H1 (cell line): Measurements from ENCODE around the gene GINS2. TPM values are rescaled to one million over a fixed set of nuclear protein-coding genes. Genes with fewer than 3 reads are reported as not detected.

Experiments
- CTCF ChIA-PET: fragments of 300-600 bp; sonication (Branson Sonifier 250); formaldehyde crosslinking; loops from one replicate; lab custom pipeline; 2021; ENCODE audit not compliant: partially characterized antibody; lab: Charles Lee
- POLR2A ChIA-PET: fragments of 300-600 bp; sonication (Branson Sonifier 250); formaldehyde crosslinking; loops from one replicate; lab custom pipeline; 2021; ENCODE audit warnings: inconsistent platforms; ENCODE audit not compliant: partially characterized antibody; lab: Charles Lee
- DNase-seq, 2 experiments: peaks; one replicate each; pipeline versions ENCODE4 v3.0.0 to v3.0.0-alpha.2; 2010 to 2022; ENCODE audit warnings: low spot score in 2 of 2, low read depth in 1 of 2, mixed read lengths in 1 of 2
- FAIRE-seq: peaks from 2 replicates; lab custom pipeline; 2011; peaks lifted over from hg19 to GRCh38; lab: Jason Lieb, UNC
- H2AFZ ChIP-seq: 2 replicates; pipeline ENCODE4 v1.8.1; 2012; ENCODE audit warnings: low read length, inconsistent platforms
- H2AK5ac ChIP-seq: 2 replicates; pipeline ENCODE4 v1.6.1; 2013; ENCODE audit warnings: low read depth, low read length
- H2BK120ac ChIP-seq: replicated peaks from 2 replicates; pipeline ENCODE3; 2013; ENCODE audit warnings: low read depth, low read length, inconsistent platforms
- H2BK12ac ChIP-seq: 2 replicates; pipeline ENCODE4 v1.6.1; 2013; ENCODE audit warnings: low read depth, low read length
- H2BK15ac ChIP-seq: 2 replicates; pipeline ENCODE4 v1.6.1; 2013; ENCODE audit warnings: low read length
- H2BK20ac ChIP-seq: 2 replicates; pipeline ENCODE4 v1.6.1; 2013; ENCODE audit warnings: low read length
- H2BK5ac ChIP-seq: 2 replicates; pipeline ENCODE4 v1.6.1; 2013; ENCODE audit warnings: low read depth, low read length
- H3K14ac ChIP-seq: 2 replicates; pipeline ENCODE4 v1.6.1; 2013; ENCODE audit warnings: inconsistent platforms; ENCODE audit not compliant: insufficient read length
- H3K18ac ChIP-seq: 2 replicates; pipeline ENCODE4 v1.6.1; 2013; ENCODE audit warnings: low read length; ENCODE audit errors: extremely low read depth
- H3K23ac ChIP-seq: 2 replicates; pipeline ENCODE4 v1.6.1; 2013; ENCODE audit warnings: inconsistent platforms; ENCODE audit not compliant: insufficient read length
- H3K23me2 ChIP-seq: 2 replicates; pipeline ENCODE4 v1.6.1; 2013; ENCODE audit warnings: low read depth, low read length
- H3K27ac ChIP-seq: 2 replicates; pipeline ENCODE4 v1.6.1; 2011; ENCODE audit warnings: low read depth, low read length, inconsistent platforms
- H3K27me3 ChIP-seq, 4 experiments: replicated peaks in 1 of 4; 1 replicate in 1 of 4; 2 replicates in 3 of 4; pipeline versions ENCODE4 v1.6.1 to v1.8.1; 2011 to 2013; ENCODE audit warnings: low read length in 3 of 4, mild to moderate bottlenecking in 3 of 4, inconsistent platforms in 2 of 4, mixed read lengths in 2 of 4, moderate library complexity in 1 of 4; ENCODE audit not compliant: control insufficient read depth in 3 of 4, insufficient read depth in 3 of 4; ENCODE audit errors: extremely low read depth in 1 of 4
- H3K36me3 ChIP-seq, 4 experiments: 2 replicates each; pipeline versions ENCODE4 v1.6.1 to v1.8.1; 2011 to 2013; ENCODE audit warnings: mild to moderate bottlenecking in 4 of 4, low read length in 3 of 4, moderate library complexity in 2 of 4, control low read depth in 1 of 4, inconsistent platforms in 1 of 4; ENCODE audit not compliant: insufficient read depth in 4 of 4, control insufficient read depth in 2 of 4
- H3K4ac ChIP-seq: replicated peaks from 2 replicates; pipeline ENCODE3; 2013; ENCODE audit warnings: low read length, low read depth, mixed read lengths, inconsistent platforms; ENCODE audit not compliant: insufficient read length
- H3K4me1 ChIP-seq, 4 experiments: replicated peaks in 1 of 4; 1 replicate in 1 of 4; 2 replicates in 3 of 4; pipeline versions ENCODE4 v1.6.1 to v1.8.1; 2011 to 2013; ENCODE audit warnings: low read length in 3 of 4, inconsistent platforms in 2 of 4, mixed read lengths in 1 of 4; ENCODE audit not compliant: insufficient read depth in 4 of 4, control insufficient read depth in 3 of 4
- H3K4me2 ChIP-seq, 2 experiments: 2 replicates each; pipeline versions ENCODE4 v1.6.1 to v1.8.1; 2011 to 2013; ENCODE audit warnings: low read depth in 2 of 2, low read length in 2 of 2, control low read depth in 1 of 2, inconsistent platforms in 1 of 2, mild to moderate bottlenecking in 1 of 2; ENCODE audit not compliant: insufficient read depth in 1 of 2
- H3K4me3 ChIP-seq, 4 experiments: fragments of 200-600, 300-600 bp in 1 of 4; sonication (generic), shearing (Covaris generic), sonication (Bioruptor Twin) in 1 of 4; 2 replicates each; pipeline versions ENCODE4 v1.5.1 to v1.8.1; 2011 to 2016; ENCODE audit warnings: low read length in 4 of 4, low read depth in 3 of 4, control low read depth in 2 of 4, inconsistent platforms in 2 of 4, mild to moderate bottlenecking in 2 of 4, mixed read lengths in 1 of 4, moderate library complexity in 1 of 4; ENCODE audit not compliant: insufficient read depth in 2 of 4; ENCODE audit errors: extremely low read depth in 1 of 4
- H3K56ac ChIP-seq: replicated peaks from 2 replicates; pipeline ENCODE3; 2013; ENCODE audit warnings: low read depth, mild to moderate bottlenecking, mixed read lengths, low read length, inconsistent platforms; ENCODE audit not compliant: insufficient read length
- H3K79me1 ChIP-seq: 2 replicates; pipeline ENCODE4 v1.6.1; 2013; ENCODE audit warnings: low read depth, low read length, control low read depth
- H3K79me2 ChIP-seq, 2 experiments: 2 replicates each; pipeline versions ENCODE4 v1.6.1 to v1.8.1; 2012 to 2013; ENCODE audit warnings: low read length in 2 of 2, mild to moderate bottlenecking in 2 of 2, inconsistent platforms in 1 of 2; ENCODE audit not compliant: insufficient read depth in 2 of 2, control insufficient read depth in 1 of 2
- H3K9ac ChIP-seq, 4 experiments: replicated peaks in 1 of 4; 1 replicate in 1 of 4; 2 replicates in 3 of 4; pipeline versions ENCODE4 v1.6.1 to v1.8.1; 2011 to 2013; ENCODE audit warnings: low read depth in 3 of 4, low read length in 3 of 4, control low read depth in 2 of 4, mild to moderate bottlenecking in 2 of 4, moderate library complexity in 2 of 4, inconsistent platforms in 1 of 4; ENCODE audit errors: extremely low read depth in 1 of 4
- H3K9me3 ChIP-seq, 2 experiments: 2 replicates each; pipeline versions ENCODE4 v1.6.1 to v1.8.1; 2012 to 2013; ENCODE audit warnings: mild to moderate bottlenecking in 2 of 2, moderate library complexity in 2 of 2, control low read depth in 1 of 2, inconsistent platforms in 1 of 2, low read depth in 1 of 2, low read length in 1 of 2, mixed read lengths in 1 of 2; ENCODE audit not compliant: insufficient read depth in 2 of 2
- H4K20me1 ChIP-seq, 2 experiments: replicated peaks in 1 of 2; 2 replicates each; pipeline versions ENCODE3 to v1.8.1; 2011 to 2013; ENCODE audit warnings: inconsistent platforms in 2 of 2, low read length in 2 of 2, mild to moderate bottlenecking in 1 of 2; ENCODE audit not compliant: insufficient read depth in 2 of 2, control insufficient read depth in 1 of 2
- H4K5ac ChIP-seq: 2 replicates; pipeline ENCODE4 v1.6.1; 2013; ENCODE audit warnings: low read length, low read depth, mixed read lengths, inconsistent platforms; ENCODE audit not compliant: insufficient read length
- H4K8ac ChIP-seq: 2 replicates; pipeline ENCODE4 v1.8.0; 2013; ENCODE audit warnings: mild to moderate bottlenecking, moderate library complexity, low read length, inconsistent platforms; ENCODE audit not compliant: insufficient read depth; ENCODE audit errors: extremely low read depth
- H4K91ac ChIP-seq: replicated peaks from 2 replicates; pipeline ENCODE3; 2013; ENCODE audit warnings: low read length, mixed read lengths, inconsistent platforms; ENCODE audit not compliant: insufficient read length
- BACH1 ChIP-seq: IDR thresholded peaks from 2 replicates; pipeline ENCODE4 v1.6.1; 2012; ENCODE audit warnings: low read length, improper control_type of control experiment
- CHD1 ChIP-seq: IDR thresholded peaks from 2 replicates; pipeline ENCODE4 v1.6.1; 2012; ENCODE audit warnings: low read depth, low read length, improper control_type of control experiment
- RAD21 ChIP-seq, 2 experiments: IDR thresholded peaks in 1 of 2; conservative IDR thresholded peaks in 1 of 2; 2 replicates each; pipeline ENCODE4 v1.6.1; 2011; ENCODE audit warnings: low read depth in 2 of 2, low read length in 2 of 2, improper control_type of control experiment in 1 of 2, inconsistent platforms in 1 of 2, mild to moderate bottlenecking in 1 of 2, moderate library complexity in 1 of 2
- SRF ChIP-seq: IDR thresholded peaks from 2 replicates; pipeline ENCODE4 v1.6.1; 2011; ENCODE audit warnings: mild to moderate bottlenecking, low read depth, low read length, moderate library complexity
- WGBS, 2 experiments: shearing (Covaris generic) in 1 of 2; methylation state at CpG; one replicate each; pipeline versions ENCODE4 v1.1.6 to v1.1.7; 2013 to 2015; ENCODE audit warnings: low lambda C conversion rate in 2 of 2, mixed read lengths in 2 of 2, inconsistent platforms in 1 of 2, low coverage in 1 of 2, missing lambda C conversion rate in 1 of 2; ENCODE audit not compliant: insufficient replicate concordance in 2 of 2, insufficient coverage in 1 of 2, insufficient read length in 1 of 2; ENCODE audit errors: extremely low coverage in 1 of 2, missing lambda C conversion rate in 1 of 2; 5-methylcytosine and 5-hydroxymethylcytosine counted together
- polyA plus RNA-seq, 7 experiments: library from polyadenylated mRNA; depleted of rRNA in 3 of 7; stranded (reverse) in 5 of 7; unstranded in 2 of 7; fragments of >200 nt in 5 of 7; fragments of 200-250 nt in 2 of 7; gene quantifications; 1 replicate in 5 of 7; 2 replicates in 1 of 7; 4 replicates in 1 of 7; pipeline versions ENCODE4 v1.2.1 to v1.2.3, GENCODE V29; 2011 to 2013; ENCODE audit warnings: missing spikeins in 2 of 7, mixed read lengths in 2 of 7
- total RNA-seq: library from RNA; stranded (reverse); fragmentation: NEBNext Ultra II Directional; extraction: Animal tissue kit (Norgen Biotek cat#: 25700); gene quantifications from 2 replicates; pipeline ENCODE4 v1.2.1, GENCODE V29; 2021
- TF ChIP-seq, protein P1 (sequence below), 3 experiments: IDR thresholded peaks; 1 replicate in 2 of 3; 2 replicates in 1 of 3; pipeline versions ENCODE4 v1.5.1 to v1.6.1; 2011; ENCODE audit warnings: low read length in 3 of 3, mild to moderate bottlenecking in 3 of 3, inconsistent platforms in 2 of 3, low read depth in 1 of 3, moderate library complexity in 1 of 3; ENCODE audit not compliant: insufficient read depth in 1 of 3; ENCODE audit errors: control extremely low read depth in 1 of 3

GINS2 gene
- total and polyA plus RNA-seq, 2 of the 8 experiments (the other 6 are each of a cell fraction or from before 2014, with no cell fraction given): 29.4 to 59.1 TPM

DNA sequence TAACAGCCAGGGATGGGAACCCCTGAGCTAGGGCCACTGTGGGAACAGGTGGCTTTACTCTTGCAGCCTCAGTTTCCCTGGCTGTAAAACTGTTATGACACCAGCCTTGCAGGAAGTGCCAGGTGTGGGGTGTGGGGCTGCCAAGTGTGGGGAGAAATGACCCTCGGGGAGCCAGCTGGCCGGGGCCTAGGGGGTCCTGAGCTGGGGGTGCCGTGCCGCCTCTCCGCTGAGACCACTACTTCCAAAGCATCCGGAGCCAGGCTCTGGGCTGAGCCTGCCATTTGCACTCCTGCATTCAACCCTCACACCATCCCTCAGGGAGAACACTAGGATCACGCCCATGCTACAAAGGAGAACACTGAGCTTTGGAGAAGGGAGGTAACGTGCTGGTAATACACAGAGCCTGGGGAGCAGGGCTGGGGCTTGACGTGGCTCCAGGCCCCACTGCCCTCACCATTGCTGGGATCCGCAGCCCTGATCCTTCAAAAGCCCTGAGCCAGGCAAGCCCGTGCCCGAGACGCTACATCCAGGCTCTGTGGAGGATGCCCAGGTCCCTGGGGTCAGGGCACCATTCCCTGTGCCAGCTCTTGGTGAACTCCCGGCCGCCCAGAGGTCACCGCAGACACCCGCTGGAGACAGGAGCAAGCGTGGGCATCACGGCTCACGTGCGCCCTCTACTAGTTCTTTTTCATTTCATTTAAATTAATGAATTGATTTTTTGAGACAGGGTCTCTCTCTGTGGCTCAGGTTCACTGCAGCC is 28.8 kb upstream of the GINS2 start:
- H3K9me3 ChIP-seq: no peaks in the 10 kb centered on the region
- WGBS, 2 experiments: 54% methylated on average over 21 of the region's 21 CpGs; no CpG with 5 or more reads in 1 of the 2 experiments
- no peak overlapping the region for H4K5ac ChIP-seq
- H2BK20ac ChIP-seq: 0 out of 2 replicates have a peak overlapping the region, but pooled peaks have one; percentile 40
- no peak overlapping the region for H3K56ac ChIP-seq
- H3K4ac ChIP-seq: no peak overlapping the region
- no peak overlapping the region for H2AFZ ChIP-seq
- no peak overlapping the region for H3K23ac ChIP-seq
- TF ChIP-seq BACH1 (peak; percentile 56), CHD1 (no peak), SRF (no peak), RAD21 (IDR thresholded peaks at IDR 0.05 in 1 of 2, conservative IDR thresholded peaks at IDR 0.05 in 1 of 2; ENCODE audit: low read depth in 2 of 2, low read length in 2 of 2) (peak; percentile 81 to 86)
- TF ChIP-seq, protein P1, sequence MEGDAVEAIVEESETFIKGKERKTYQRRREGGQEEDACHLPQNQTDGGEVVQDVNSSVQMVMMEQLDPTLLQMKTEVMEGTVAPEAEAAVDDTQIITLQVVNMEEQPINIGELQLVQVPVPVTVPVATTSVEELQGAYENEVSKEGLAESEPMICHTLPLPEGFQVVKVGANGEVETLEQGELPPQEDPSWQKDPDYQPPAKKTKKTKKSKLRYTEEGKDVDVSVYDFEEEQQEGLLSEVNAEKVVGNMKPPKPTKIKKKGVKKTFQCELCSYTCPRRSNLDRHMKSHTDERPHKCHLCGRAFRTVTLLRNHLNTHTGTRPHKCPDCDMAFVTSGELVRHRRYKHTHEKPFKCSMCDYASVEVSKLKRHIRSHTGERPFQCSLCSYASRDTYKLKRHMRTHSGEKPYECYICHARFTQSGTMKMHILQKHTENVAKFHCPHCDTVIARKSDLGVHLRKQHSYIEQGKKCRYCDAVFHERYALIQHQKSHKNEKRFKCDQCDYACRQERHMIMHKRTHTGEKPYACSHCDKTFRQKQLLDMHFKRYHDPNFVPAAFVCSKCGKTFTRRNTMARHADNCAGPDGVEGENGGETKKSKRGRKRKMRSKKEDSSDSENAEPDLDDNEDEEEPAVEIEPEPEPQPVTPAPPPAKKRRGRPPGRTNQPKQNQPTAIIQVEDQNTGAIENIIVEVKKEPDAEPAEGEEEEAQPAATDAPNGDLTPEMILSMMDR (IDR thresholded peaks at IDR 0.05; ENCODE audit: control extremely low read depth in 1 of 3, insufficient read depth in 1 of 3, low read depth in 1 of 3, low read length in 3 of 3): peak; percentile 57 to 89 (median 69)
- peak overlapping the region; percentile 27; the same call in 1 of the 2 replicates for H2BK12ac ChIP-seq
- peaks cover 8% of the 10 kb centered on the region; the same call in 1 of the 2 replicates for H3K23me2 ChIP-seq
- no peak overlapping the region for H2BK120ac ChIP-seq
- no peak overlapping the region for H3K9ac ChIP-seq
- no peak for FAIRE-seq
- H3K79me2 ChIP-seq: no peaks in the 10 kb centered on the region
- H2AK5ac ChIP-seq: no peak overlapping the region; the same call in 1 of the 2 replicates
- POLR2A ChIA-PET: interaction anchor here (0.8 to 3.1 kb wide), 7 partner anchors 12 to 59 kb away, joined by 3 to 23 read pairs (median 6); partner anchors contain the start of gene GINS2
- H3K4me1 ChIP-seq: peaks cover 0 to 10% (median 7%) of the 10 kb centered on the region in 4 experiments; a peak in 6 of 7 replicates
- H4K20me1 ChIP-seq: peaks cover 0 to 3% of the 10 kb centered on the region in 2 experiments
- H4K8ac ChIP-seq: no peak overlapping the region
- no peaks in the 10 kb centered on the region for H3K79me1 ChIP-seq
- H2BK15ac ChIP-seq: peak overlapping the region; percentile 99; the same call in 1 of the 2 replicates
- no peak overlapping the region for H3K14ac ChIP-seq
- H3K4me2 ChIP-seq: no peak overlapping the region
- peak overlapping the region; percentile 22 for H4K91ac ChIP-seq
- no peak overlapping the region for H3K18ac ChIP-seq
- DNase-seq: peak in 1 of 2 experiments; percentile 84
- no peak overlapping the region for H3K27ac ChIP-seq
- CTCF ChIA-PET: interaction anchor here (0.5 to 20.7 kb wide), 31 partner anchors 8 to 518 kb away, joined by 3 to 620 read pairs (median 4); partner anchors contain the start of gene GINS2
- no peak overlapping the region for H3K4me3 ChIP-seq
- H3K27me3 ChIP-seq: peaks cover 0 to 7% (median 2%) of the 10 kb centered on the region in 4 experiments; a peak in 3 of 7 replicates
- no peaks in the 10 kb centered on the region for H3K36me3 ChIP-seq
- no peak overlapping the region for H2BK5ac ChIP-seq
